Ascending aorta (tissue), 2 donors: Measurements from ENCODE around the gene MINDY4. TPM values are rescaled to one million over a fixed set of nuclear protein-coding genes. Genes with fewer than 3 reads are reported as not detected.
A peak's percentile ranks its signal among the peaks of the same experiment; 100 is the strongest.

Source experiments
- DNase-seq, 2 donors: peaks; one replicate each; pipeline ENCODE4 v3.0.0-alpha.2; 2019; ENCODE audit warnings: low spot score in 2 of 2
- H3K27ac ChIP-seq, 2 donors: fragments of 200-600 bp; sonication (generic); one replicate each; pipeline ENCODE4 v1.5.1; 2016 to 2017; ENCODE audit warnings: mild to moderate bottlenecking in 1 of 2
- H3K27me3 ChIP-seq: fragments of 200-600 bp; sonication (generic); one replicate; pipeline ENCODE4 v1.5.1; 2017
- H3K36me3 ChIP-seq, 2 donors: fragments of 200-600 bp; sonication (generic); one replicate each; pipeline ENCODE4 v1.5.1; 2016
- H3K4me1 ChIP-seq, 2 donors: fragments of 200-600 bp; sonication (generic); one replicate each; pipeline ENCODE4 v1.5.1; 2016 to 2017; ENCODE audit warnings: mild to moderate bottlenecking in 1 of 2
- H3K4me3 ChIP-seq, 2 donors: fragments of 200-600 bp; sonication (generic); one replicate each; pipeline ENCODE4 v1.5.1; 2016 to 2017; ENCODE audit warnings: mild to moderate bottlenecking in 1 of 2
- H3K9me3 ChIP-seq, 2 donors: fragments of 200-600 bp; sonication (generic); one replicate each; pipeline ENCODE4 v1.5.1; 2016
- CTCF ChIP-seq, 3 experiments: fragments of 200-600 bp in 2 of 3; fragments of 450-650 bp in 1 of 3; sonication (generic) in 2 of 3; IDR thresholded peaks; one replicate each; pipeline ENCODE4 v1.5.1; 2016 to 2019; ENCODE audit warnings: antibody characterized with exemption in 3 of 3, mild to moderate bottlenecking in 1 of 3, moderate library complexity in 1 of 3
- intact Hi-C: fragments of 100-400 bp; cut with DNase I; formaldehyde crosslinking; loops from one replicate; pipeline ENCODE4 v1.15.1; 2023
- total RNA-seq: library from RNA; depleted of rRNA; stranded (reverse); fragments of >200 nt; gene quantifications from one replicate; pipeline ENCODE4 v1.1.0, GENCODE V29; 2016

The MINDY4 gene
- total RNA-seq, 1 donor from 2014 or later, result 6.0 TPM

- no peaks in the 10 kb centered on the region for H3K27me3 ChIP-seq
- H3K36me3 ChIP-seq, result peaks cover 63 to 67% of the 10 kb centered on the region in 2 donors
- peak in 1 of 2 donors; percentile 62 for DNase-seq
- TF ChIP-seq CTCF (IDR thresholded peaks at IDR 0.05), result no peak
- H3K4me3 ChIP-seq, result no peak overlapping the region
- H3K4me1 ChIP-seq, result peaks cover 9 to 10% of the 10 kb centered on the region in 2 donors
- H3K9me3 ChIP-seq, result no peaks in the 10 kb centered on the region
- H3K27ac ChIP-seq, result peak overlapping the region in 1 of 2 donors; percentile 3
- intact Hi-C loops, result no loop called here
Observed at GRCh38 chr7:30926313-30926712, 155.1 kb downstream of the MINDY4 start.

GRCh38 chr7:30927040-30927439 is 155.8 kb downstream of the MINDY4 start:
- intact Hi-C loops, result no loop called here
- Histone ChIP-seq H3K36me3 (peaks cover 57 to 61% of the 10 kb centered on the region in 2 donors), H3K27me3 (no peaks in the 10 kb centered on the region), H3K9me3 (no peaks in the 10 kb centered on the region), H3K27ac (no peak overlapping the region), H3K4me1 (peaks cover 2 to 3% of the 10 kb centered on the region in 2 donors), H3K4me3 (no peak overlapping the region)
- TF ChIP-seq CTCF (IDR thresholded peaks at IDR 0.05), result no peak
- DNase-seq, result peak in 1 of 2 donors; percentile 58

- H3K36me3 ChIP-seq, result peaks cover 51 to 56% of the 10 kb centered on the region in 2 donors
- no peak for TF ChIP-seq CTCF (IDR thresholded peaks at IDR 0.05)
- H3K27me3 ChIP-seq, result no peaks in the 10 kb centered on the region
- no peak overlapping the region for H3K4me3 ChIP-seq
- intact Hi-C loops, result no loop called here
- no peak overlapping the region for H3K27ac ChIP-seq
- no peaks in the 10 kb centered on the region for H3K9me3 ChIP-seq
- no peaks in the 10 kb centered on the region for H3K4me1 ChIP-seq
- no peak for DNase-seq
Observed at GRCh38 chr7:30927559-30927958, 156.3 kb downstream of the MINDY4 start.

- intact Hi-C loops, result no loop called here
- Histone ChIP-seq H3K4me1 (no peaks in the 10 kb centered on the region), H3K9me3 (no peaks in the 10 kb centered on the region), H3K36me3 (peaks cover 43 to 48% of the 10 kb centered on the region in 2 donors), H3K4me3 (no peak overlapping the region), H3K27me3 (no peaks in the 10 kb centered on the region), H3K27ac (no peak overlapping the region)
- TF ChIP-seq CTCF (IDR thresholded peaks at IDR 0.05), result no peak
- peak in 1 of 2 donors; percentile 58 for DNase-seq
Observed at GRCh38 chr7:30928254-30928872, 157.1 kb downstream of the MINDY4 start.

- no peak for TF ChIP-seq CTCF (IDR thresholded peaks at IDR 0.05)
- intact Hi-C loops, result no loop called here
- no peaks in the 10 kb centered on the region for H3K4me1 ChIP-seq
- peak overlapping the region in 1 of 2 donors; percentile 0 for H3K27ac ChIP-seq
- no peaks in the 10 kb centered on the region for H3K27me3 ChIP-seq
- DNase-seq, result no peak
- H3K4me3 ChIP-seq, result no peak overlapping the region
- H3K36me3 ChIP-seq, result peaks cover 30 to 35% of the 10 kb centered on the region in 2 donors
- H3K9me3 ChIP-seq, result no peaks in the 10 kb centered on the region
Observed at GRCh38 chr7:30929686-30930085, 158.5 kb downstream of the MINDY4 start.
